Measurements from ENCODE around the gene PKN2.
"Not testable (repeated sequence)": the region's sequence is repeated elsewhere in the genome, so short reads cannot be mapped to it uniquely, and the experiment has no call there.

Gene PKN2

DNA sequence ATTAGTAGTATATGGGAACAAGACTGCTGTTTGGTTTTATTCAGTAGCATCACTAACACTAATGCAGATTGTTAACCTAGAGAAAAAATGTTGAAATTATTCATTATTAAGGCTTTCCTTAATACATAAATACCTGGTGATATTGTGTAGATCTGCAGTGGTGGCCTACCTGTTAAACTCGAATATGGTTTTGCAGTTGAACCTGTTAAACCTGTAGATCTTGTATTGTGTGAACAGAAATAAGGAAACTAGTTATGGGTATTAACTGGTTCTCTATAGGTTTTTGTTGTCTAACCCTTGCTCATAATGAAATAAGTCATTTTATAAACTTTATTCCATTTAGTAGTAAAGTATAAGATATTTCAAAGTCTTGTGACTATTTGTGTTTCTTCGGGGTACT lies 23.9 kb downstream of the PKN2 start:
- Histone ChIP-seq H3K9me3 (ENCODE audit: low read length) (no peaks in the 10 kb centered on the region), H3K27me3 (ENCODE audit: control insufficient read depth in 1 of 2, insufficient read depth in 2 of 2, low read length in 2 of 2) (no peaks in the 10 kb centered on the region), H3K9ac (ENCODE audit: low read length) (no peak overlapping the region), H3K27ac (ENCODE audit: low read depth, low read length) (no peak overlapping the region), H3K4me3 (ENCODE audit: low read depth in 1 of 2, low read length in 2 of 2) (no peak overlapping the region), H3K4me1 (ENCODE audit: insufficient read depth, low read length) (no peaks in the 10 kb centered on the region), H3K36me3 (ENCODE audit: insufficient read depth, low read length) (no peaks in the 10 kb centered on the region)

DNA sequence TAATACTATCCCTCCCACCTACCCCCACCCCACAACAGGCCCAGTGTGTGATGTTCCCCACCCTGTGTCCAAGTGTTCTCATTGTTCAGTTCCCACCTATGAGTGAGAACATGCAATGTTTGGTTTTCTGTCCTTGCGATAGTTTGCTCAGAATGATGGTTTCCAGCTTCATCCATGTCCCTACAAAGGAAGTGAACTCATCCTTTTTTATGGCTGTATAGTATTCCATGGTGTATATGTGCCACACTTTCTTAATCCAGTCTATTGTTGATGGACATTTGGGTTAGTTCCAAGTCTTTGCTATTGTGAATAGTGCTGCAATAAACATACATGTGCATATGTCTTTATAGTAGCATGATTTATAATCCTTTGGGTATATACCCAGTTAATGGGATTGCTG lies 28.8 kb downstream of the PKN2 start:
- not testable (repeated sequence) for H3K27me3 ChIP-seq (ENCODE audit: control insufficient read depth in 1 of 2, insufficient read depth in 2 of 2, low read length in 2 of 2); H3K36me3 ChIP-seq (ENCODE audit: insufficient read depth, low read length); H3K4me1 ChIP-seq (ENCODE audit: insufficient read depth, low read length); H3K4me3 ChIP-seq (ENCODE audit: low read depth in 1 of 2, low read length in 2 of 2); H3K27ac ChIP-seq (ENCODE audit: low read depth, low read length); H3K9me3 ChIP-seq (ENCODE audit: low read length); H3K9ac ChIP-seq (ENCODE audit: low read length)

GRCh38 chr1:88716571-88716970 lies 32.5 kb downstream of the PKN2 start:
- H3K27ac ChIP-seq (ENCODE audit: low read depth, low read length); H3K4me1 ChIP-seq (ENCODE audit: insufficient read depth, low read length); H3K36me3 ChIP-seq (ENCODE audit: insufficient read depth, low read length); H3K27me3 ChIP-seq (ENCODE audit: control insufficient read depth in 1 of 2, insufficient read depth in 2 of 2, low read length in 2 of 2); H3K9me3 ChIP-seq (ENCODE audit: low read length); H3K9ac ChIP-seq (ENCODE audit: low read length); H3K4me3 ChIP-seq (ENCODE audit: low read depth in 1 of 2, low read length in 2 of 2): not testable (repeated sequence)

DNA sequence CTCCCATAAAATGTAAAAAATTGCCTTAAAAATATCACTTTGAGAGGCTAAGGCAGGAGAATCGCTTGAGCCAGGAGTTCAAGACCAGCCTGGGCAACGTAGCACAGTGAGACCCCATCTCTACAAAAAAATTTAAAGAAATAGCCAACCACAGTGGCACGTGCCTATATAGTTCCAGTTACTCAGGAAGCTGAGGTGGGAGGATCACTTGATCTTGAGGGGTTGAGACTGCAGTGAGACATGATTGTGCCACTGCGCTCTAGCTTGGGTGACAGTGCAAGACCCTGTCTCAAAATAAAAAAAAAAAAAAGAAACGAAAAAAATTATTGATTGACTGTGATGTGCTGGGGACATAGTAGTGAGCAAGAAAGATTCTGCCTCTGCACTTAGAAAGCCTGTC lies 38.4 kb downstream of the PKN2 start:
- no peaks in the 10 kb centered on the region for H3K27me3 ChIP-seq (ENCODE audit: control insufficient read depth in 1 of 2, insufficient read depth in 2 of 2, low read length in 2 of 2)
- no peaks in the 10 kb centered on the region for H3K9me3 ChIP-seq (ENCODE audit: low read length)
- no peaks in the 10 kb centered on the region for H3K36me3 ChIP-seq (ENCODE audit: insufficient read depth, low read length)
- H3K27ac ChIP-seq (ENCODE audit: low read depth, low read length) = no peak overlapping the region
- no peaks in the 10 kb centered on the region for H3K4me1 ChIP-seq (ENCODE audit: insufficient read depth, low read length)
- H3K9ac ChIP-seq (ENCODE audit: low read length) = no peak overlapping the region
- no peak overlapping the region for H3K4me3 ChIP-seq (ENCODE audit: low read depth in 1 of 2, low read length in 2 of 2)

- no peaks in the 10 kb centered on the region for H3K27me3 ChIP-seq (ENCODE audit: control insufficient read depth in 1 of 2, insufficient read depth in 2 of 2, low read length in 2 of 2)
- H3K9ac ChIP-seq (ENCODE audit: low read length) = no peak overlapping the region
- H3K27ac ChIP-seq (ENCODE audit: low read depth, low read length) = no peak overlapping the region
- no peaks in the 10 kb centered on the region for H3K36me3 ChIP-seq (ENCODE audit: insufficient read depth, low read length)
- peaks cover 18% of the 10 kb centered on the region for H3K4me1 ChIP-seq (ENCODE audit: insufficient read depth, low read length)
- H3K4me3 ChIP-seq (ENCODE audit: low read depth in 1 of 2, low read length in 2 of 2) = no peak overlapping the region
- no peaks in the 10 kb centered on the region for H3K9me3 ChIP-seq (ENCODE audit: low read length)
Measured at GRCh38 chr1:88726697-88727096, 42.6 kb downstream of the PKN2 start.

GRCh38 chr1:88727205-88727604 lies 43.1 kb downstream of the PKN2 start:
- Histone ChIP-seq H3K27ac (ENCODE audit: low read depth, low read length) (no peak overlapping the region), H3K9me3 (ENCODE audit: low read length) (no peaks in the 10 kb centered on the region), H3K36me3 (ENCODE audit: insufficient read depth, low read length) (no peaks in the 10 kb centered on the region), H3K9ac (ENCODE audit: low read length) (no peak overlapping the region), H3K27me3 (ENCODE audit: control insufficient read depth in 1 of 2, insufficient read depth in 2 of 2, low read length in 2 of 2) (no peaks in the 10 kb centered on the region), H3K4me3 (ENCODE audit: low read depth in 1 of 2, low read length in 2 of 2) (no peak overlapping the region), H3K4me1 (ENCODE audit: insufficient read depth, low read length) (peaks cover 18% of the 10 kb centered on the region)

- Histone ChIP-seq H3K4me1 (ENCODE audit: insufficient read depth, low read length) (peaks cover 18% of the 10 kb centered on the region), H3K36me3 (ENCODE audit: insufficient read depth, low read length) (no peaks in the 10 kb centered on the region), H3K27ac (ENCODE audit: low read depth, low read length) (no peak overlapping the region)
Measured at GRCh38 chr1:88729297-88729696, 45.2 kb downstream of the PKN2 start.

DNA sequence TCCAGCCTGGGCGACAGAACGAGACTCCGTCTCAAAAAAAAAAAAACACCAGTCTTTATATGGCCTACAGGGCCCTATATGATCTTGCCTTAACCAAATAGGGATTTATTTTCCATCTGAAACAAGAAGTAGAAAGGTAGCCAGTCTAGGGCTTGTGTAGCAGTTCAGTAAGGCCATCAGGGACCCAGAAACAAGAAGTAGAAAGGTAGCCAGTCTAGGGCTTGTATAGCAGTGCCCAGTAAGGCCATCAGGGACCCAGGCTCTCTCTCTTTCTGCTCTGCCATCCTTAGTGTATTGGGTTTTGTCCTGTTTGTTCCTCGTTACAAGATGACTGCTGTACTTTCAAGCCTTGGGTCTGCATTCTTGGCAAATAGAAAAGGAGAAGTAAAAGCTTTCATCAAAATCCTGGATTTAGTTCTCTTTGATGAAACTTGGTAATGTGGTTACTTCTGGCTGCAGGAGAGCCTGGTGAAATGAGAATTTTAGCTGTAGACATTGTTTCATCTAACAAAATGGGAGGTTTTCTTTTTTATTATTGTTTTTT lies 46.1 kb downstream of the PKN2 start:
- H3K27ac ChIP-seq (ENCODE audit: low read depth, low read length) = no peak overlapping the region
- H3K9me3 ChIP-seq (ENCODE audit: low read length) = no peaks in the 10 kb centered on the region
- no peaks in the 10 kb centered on the region for H3K27me3 ChIP-seq (ENCODE audit: control insufficient read depth in 1 of 2, insufficient read depth in 2 of 2, low read length in 2 of 2)
- no peaks in the 10 kb centered on the region for H3K36me3 ChIP-seq (ENCODE audit: insufficient read depth, low read length)
- no peak overlapping the region for H3K4me3 ChIP-seq (ENCODE audit: low read depth in 1 of 2, low read length in 2 of 2)
- no peak overlapping the region for H3K9ac ChIP-seq (ENCODE audit: low read length)
- peaks cover 18% of the 10 kb centered on the region for H3K4me1 ChIP-seq (ENCODE audit: insufficient read depth, low read length)

More at GRCh38 chr1:88729297-88729696, 45.2 kb downstream of the PKN2 start:
- Histone ChIP-seq H3K27me3 (ENCODE audit: control insufficient read depth in 1 of 2, insufficient read depth in 2 of 2, low read length in 2 of 2) (no peaks in the 10 kb centered on the region), H3K9me3 (ENCODE audit: low read length) (no peaks in the 10 kb centered on the region), H3K4me3 (ENCODE audit: low read depth in 1 of 2, low read length in 2 of 2) (no peak overlapping the region), H3K9ac (ENCODE audit: low read length) (no peak overlapping the region)

DNA sequence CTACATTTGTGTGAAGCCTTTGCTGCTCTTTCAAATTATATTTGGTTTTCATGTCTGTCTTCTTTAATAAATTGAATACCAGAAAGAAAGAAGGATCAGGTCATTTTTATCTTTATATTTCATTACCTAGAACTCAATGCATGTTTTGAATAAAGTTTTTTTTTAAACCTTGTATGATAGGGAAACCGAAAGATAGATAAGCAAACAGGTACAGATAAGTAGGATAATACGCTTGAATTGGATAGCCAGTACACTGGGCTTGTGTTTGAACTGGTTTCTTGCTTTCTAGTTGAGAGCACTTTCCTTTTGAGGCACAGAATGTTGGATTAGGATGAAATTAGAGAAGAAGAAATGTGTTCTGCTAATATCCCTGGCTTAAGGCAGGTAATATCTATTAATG lies 46.9 kb downstream of the PKN2 start:
- Histone ChIP-seq H3K4me3 (ENCODE audit: low read depth in 1 of 2, low read length in 2 of 2) (peak overlapping the region in 1 of 2 donors; percentile 22), H3K9me3 (ENCODE audit: low read length) (no peaks in the 10 kb centered on the region), H3K9ac (ENCODE audit: low read length) (no peak overlapping the region), H3K4me1 (ENCODE audit: insufficient read depth, low read length) (peaks cover 18% of the 10 kb centered on the region), H3K36me3 (ENCODE audit: insufficient read depth, low read length) (no peaks in the 10 kb centered on the region), H3K27me3 (ENCODE audit: control insufficient read depth in 1 of 2, insufficient read depth in 2 of 2, low read length in 2 of 2) (no peaks in the 10 kb centered on the region), H3K27ac (ENCODE audit: low read depth, low read length) (peak overlapping the region; percentile 22)

GRCh38 chr1:88731475-88732269 lies 47.6 kb downstream of the PKN2 start:
- H3K4me3 ChIP-seq (ENCODE audit: low read depth in 1 of 2, low read length in 2 of 2) = peak overlapping the region in 1 of 2 donors; percentile 22
- H3K27ac ChIP-seq (ENCODE audit: low read depth, low read length) = peak overlapping the region; percentile 22
- no peak overlapping the region for H3K9ac ChIP-seq (ENCODE audit: low read length)
- peaks cover 18% of the 10 kb centered on the region for H3K4me1 ChIP-seq (ENCODE audit: insufficient read depth, low read length)
- H3K9me3 ChIP-seq (ENCODE audit: low read length) = no peaks in the 10 kb centered on the region
- no peaks in the 10 kb centered on the region for H3K36me3 ChIP-seq (ENCODE audit: insufficient read depth, low read length)
- no peaks in the 10 kb centered on the region for H3K27me3 ChIP-seq (ENCODE audit: control insufficient read depth in 1 of 2, insufficient read depth in 2 of 2, low read length in 2 of 2)

DNA sequence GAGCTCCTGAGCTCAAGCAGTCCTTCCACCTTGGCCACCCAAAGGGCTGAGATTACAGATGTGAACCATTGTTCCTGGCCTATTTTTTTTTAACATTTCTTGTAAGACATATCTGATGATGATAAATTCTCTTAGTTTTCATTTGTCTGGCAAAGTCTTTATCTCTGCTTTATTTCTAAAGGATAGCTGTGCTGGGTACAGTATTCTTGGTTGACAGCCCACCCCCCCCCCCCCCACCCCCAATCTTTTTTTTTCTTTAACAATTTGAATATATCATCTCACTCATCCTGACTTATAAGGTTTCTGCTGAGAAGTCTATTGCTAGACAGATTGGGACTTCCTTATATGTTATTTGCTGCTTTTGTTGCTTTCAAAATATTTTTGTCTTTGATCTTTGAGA lies 51.3 kb downstream of the PKN2 start:
- Histone ChIP-seq H3K9me3 (ENCODE audit: low read length) (no peaks in the 10 kb centered on the region), H3K36me3 (ENCODE audit: insufficient read depth, low read length) (no peaks in the 10 kb centered on the region), H3K27ac (ENCODE audit: low read depth, low read length) (no peak overlapping the region), H3K9ac (ENCODE audit: low read length) (no peak overlapping the region), H3K4me1 (ENCODE audit: insufficient read depth, low read length) (peaks cover 14% of the 10 kb centered on the region), H3K27me3 (ENCODE audit: control insufficient read depth in 1 of 2, insufficient read depth in 2 of 2, low read length in 2 of 2) (no peaks in the 10 kb centered on the region), H3K4me3 (ENCODE audit: low read depth in 1 of 2, low read length in 2 of 2) (no peak overlapping the region)

GRCh38 chr1:88735909-88736308 lies 51.8 kb downstream of the PKN2 start:
- Histone ChIP-seq H3K36me3 (ENCODE audit: insufficient read depth, low read length) (no peaks in the 10 kb centered on the region), H3K4me1 (ENCODE audit: insufficient read depth, low read length) (peaks cover 9% of the 10 kb centered on the region), H3K4me3 (ENCODE audit: low read depth in 1 of 2, low read length in 2 of 2) (no peak overlapping the region), H3K9ac (ENCODE audit: low read length) (no peak overlapping the region), H3K27ac (ENCODE audit: low read depth, low read length) (no peak overlapping the region), H3K9me3 (ENCODE audit: low read length) (no peaks in the 10 kb centered on the region), H3K27me3 (ENCODE audit: control insufficient read depth in 1 of 2, insufficient read depth in 2 of 2, low read length in 2 of 2) (no peaks in the 10 kb centered on the region)
